Stimulated activated CD4-positive, alpha-beta T cell treated with anti-CD3 and anti-CD28 coated beads, TNF-alpha, amount 100 ng/mL, for 24 hours (primary cell): ENCODE results near the gene UBASH3B.

ENCODE experiments used
- DNase-seq, 3 experiments: peaks; one replicate each; pipeline ENCODE4 v3.0.0-alpha.2; 2020; ENCODE audit warnings: low read depth in 3 of 3

UBASH3B gene

DNA sequence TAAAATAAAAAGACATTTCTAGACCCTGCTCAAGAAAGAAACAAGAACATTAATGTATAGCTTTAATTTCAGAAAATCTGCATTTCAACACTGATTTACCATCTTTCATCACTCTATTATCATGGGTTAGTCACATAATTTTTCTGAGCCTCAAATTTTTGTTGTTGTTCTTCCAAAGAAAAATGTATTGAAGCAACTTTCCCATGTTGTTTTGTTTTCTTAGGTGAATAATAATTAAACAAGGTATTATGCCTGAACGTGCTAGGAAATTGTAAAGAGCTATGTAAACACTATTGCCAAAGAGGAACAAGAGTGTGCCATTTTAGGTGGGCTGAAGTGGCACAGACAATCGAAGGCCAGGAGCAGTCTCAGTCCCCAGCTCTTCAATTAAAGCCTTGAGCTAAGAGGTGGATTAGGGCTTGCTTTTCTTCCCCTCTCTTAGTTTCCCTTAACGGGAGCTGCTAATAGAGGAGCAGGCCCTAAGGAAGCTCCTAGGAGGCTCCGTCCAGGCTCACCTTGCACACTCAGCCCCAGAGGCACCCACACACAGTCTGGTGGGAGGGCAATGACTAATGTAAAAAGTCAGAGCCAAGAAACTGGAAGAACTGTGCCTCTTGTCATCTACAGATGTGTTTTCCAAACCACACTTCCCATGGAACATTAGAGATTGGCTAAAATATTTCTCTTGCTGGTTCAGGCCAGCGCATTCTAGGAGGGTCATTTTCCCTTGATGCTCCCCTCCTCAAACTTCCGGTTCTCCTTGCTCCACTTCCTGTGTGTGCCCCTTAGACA is 8.8 kb upstream of the UBASH3B start:
- DNase-seq, result no peak

DNA sequence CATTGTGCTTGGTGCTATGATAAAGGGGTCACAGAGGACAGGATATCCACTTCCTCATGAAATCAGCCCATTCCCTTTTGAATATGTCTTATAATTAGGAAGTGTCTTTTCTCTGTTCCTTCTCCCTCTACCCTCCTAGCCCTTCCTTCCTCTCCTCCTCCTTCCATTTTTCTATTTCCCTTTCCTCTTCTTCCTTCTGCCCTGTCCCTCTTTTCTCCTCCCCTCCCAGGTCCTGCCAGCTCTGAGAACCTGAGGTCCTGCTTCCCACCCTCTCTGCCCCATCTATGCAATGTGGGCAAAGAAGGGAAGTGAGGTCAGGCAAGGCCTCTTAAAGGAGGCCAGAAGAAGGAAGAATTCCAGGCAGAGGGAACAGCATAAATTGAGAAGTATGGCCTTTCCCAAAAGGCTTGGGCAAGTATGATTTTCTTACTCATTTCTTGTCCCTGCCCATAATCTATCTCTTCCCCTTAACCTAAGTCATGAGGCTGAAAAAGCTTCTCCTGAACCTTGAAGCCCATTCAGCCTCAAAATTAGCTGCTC is 7.7 kb upstream of the UBASH3B start:
- no peak for DNase-seq

DNA sequence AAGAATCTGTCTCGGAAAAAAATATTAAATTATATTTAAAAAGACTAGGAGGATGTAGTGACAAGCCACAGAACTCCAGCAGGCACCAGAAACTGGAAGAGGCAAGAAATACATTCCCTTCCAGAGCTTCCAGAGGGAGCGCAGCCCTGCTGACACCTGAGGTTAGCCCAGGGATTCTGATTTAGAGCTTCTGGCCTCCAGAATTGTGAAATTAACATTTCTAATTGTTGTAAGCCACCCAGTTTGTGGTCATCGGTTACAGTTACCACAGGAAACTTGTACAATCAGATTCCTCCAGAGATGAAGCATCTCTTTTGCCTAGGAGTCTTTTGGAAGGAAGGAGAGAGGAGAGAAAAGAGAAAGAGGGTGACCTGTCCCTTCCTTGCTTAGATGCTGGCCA is 6.4 kb upstream of the UBASH3B start:
- no peak for DNase-seq

DNA sequence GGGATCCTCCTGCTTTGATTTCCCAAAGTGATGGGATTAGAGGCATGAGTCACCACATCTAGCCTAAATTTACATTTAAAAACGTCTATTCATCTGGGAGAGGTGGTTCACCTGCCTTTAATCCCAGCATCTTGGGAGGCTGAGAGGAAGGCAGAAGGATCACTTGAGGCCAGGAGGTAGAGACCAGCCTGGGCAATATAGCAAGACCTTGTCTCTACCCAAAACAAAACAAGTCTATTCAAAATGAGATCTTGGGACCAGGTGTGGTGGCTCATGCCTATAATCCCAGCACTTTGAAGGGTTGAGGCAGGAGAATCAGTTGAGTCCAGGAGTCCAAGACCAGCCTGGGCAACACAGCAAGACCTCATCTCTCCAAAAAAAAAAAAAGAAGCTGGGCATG is 4.9 kb upstream of the UBASH3B start:
- DNase-seq, result no peak

DNA sequence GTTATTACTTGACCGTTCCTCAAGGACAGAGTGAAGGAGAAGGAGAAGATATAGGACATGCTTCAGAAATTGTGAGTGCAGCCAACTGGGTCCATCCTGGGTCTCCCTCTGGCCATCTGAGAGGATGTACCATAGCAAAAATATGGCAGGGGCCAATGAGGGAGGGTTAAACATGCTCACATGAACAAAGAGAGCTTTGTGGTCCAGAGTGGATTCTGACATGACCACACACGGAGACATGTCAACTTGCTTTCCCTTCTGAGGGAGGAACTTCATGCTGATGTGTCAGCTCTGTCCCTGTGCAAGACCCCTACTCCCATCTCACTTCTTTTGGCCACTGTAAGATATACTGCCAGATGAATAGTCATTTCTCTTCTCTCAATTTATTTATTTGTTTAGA is 3.0 kb upstream of the UBASH3B start:
- DNase-seq, result no peak

DNA sequence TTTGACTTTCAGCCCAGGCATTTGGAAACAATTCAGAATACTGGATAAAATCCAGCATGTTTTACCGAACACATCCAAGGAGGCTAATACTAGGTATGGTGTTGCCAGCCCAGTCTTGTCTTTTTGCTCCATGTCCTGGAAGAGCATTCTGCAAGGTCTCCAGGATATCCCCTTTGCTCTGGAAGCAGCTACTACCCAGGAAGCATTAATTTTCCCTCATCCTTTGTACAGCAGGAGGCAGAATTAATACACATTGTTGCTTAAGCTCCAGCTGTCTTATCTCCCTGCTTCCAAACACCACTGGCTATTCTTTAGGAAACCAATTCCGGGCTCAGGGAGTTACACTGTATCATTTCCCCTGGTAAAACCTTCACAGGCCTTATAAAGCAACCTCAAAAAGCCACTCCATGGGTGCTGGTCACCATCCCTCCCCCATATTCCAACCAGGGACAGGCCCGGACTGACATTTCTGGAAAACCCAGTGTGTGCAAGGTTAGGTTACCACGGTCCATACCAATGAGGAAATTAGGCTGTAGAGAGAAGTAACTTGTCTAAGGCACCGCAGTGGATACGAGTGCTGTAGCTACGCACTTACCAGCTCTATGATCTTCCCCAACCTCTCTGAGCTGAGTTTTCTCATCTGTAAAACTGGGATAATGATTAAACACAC is 1.5 kb upstream of the UBASH3B start:
- DNase-seq, result no peak

DNA sequence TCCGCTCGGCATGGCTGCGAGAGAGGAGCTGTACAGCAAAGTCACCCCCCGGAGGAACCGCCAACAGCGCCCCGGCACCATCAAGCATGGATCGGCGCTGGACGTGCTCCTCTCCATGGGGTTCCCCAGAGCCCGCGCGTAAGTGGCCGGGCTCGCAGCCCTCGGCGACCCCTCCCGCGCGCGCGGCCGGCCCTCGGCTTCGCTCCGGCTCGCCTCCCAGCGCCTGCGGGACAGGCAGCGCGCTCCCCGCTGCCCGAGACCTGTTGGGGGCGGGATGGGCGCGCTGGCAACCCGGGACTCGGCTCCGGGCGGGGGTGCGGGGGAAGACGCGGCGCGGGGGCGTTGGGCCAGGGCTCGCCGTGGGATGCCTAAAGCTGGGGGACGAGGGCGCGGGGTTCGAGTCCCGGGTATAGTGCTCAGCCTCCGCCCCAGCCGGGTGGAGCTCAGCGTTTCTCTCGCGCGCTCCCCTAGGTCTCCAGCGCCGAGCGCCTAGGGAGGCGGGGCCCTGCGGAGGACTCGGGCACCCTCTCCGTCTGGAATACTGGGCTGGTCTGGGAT is 630 bp downstream of the UBASH3B start:
- peak in 2 of 3 experiments; percentile 35 to 54 for DNase-seq

DNA sequence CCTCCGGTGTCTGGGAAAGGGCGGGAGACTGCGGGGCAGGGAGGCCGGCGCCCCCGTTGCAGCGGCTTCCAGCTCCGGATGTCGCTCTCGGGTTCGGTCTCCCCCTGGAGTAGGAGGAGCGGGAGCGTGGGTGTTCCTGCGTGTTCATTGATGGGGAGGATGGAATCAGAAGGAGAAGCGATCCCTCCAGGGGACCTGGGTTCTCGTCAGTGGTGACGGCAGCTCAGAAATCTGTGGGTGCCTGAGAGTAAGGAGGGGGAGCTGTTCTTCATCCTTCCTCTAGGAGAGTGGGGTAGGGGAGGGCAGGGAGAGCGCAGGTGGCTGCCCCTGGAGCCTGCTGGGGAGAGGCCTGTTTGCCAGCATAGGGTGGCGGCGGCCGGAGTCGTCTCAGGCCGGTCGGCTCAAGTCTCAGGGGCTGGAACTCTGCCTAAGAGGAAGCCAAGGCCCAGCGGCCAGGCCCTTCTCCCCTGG is 1.1 kb downstream of the UBASH3B start:
- peak in 1 of 3 experiments; percentile 47 for DNase-seq

DNA sequence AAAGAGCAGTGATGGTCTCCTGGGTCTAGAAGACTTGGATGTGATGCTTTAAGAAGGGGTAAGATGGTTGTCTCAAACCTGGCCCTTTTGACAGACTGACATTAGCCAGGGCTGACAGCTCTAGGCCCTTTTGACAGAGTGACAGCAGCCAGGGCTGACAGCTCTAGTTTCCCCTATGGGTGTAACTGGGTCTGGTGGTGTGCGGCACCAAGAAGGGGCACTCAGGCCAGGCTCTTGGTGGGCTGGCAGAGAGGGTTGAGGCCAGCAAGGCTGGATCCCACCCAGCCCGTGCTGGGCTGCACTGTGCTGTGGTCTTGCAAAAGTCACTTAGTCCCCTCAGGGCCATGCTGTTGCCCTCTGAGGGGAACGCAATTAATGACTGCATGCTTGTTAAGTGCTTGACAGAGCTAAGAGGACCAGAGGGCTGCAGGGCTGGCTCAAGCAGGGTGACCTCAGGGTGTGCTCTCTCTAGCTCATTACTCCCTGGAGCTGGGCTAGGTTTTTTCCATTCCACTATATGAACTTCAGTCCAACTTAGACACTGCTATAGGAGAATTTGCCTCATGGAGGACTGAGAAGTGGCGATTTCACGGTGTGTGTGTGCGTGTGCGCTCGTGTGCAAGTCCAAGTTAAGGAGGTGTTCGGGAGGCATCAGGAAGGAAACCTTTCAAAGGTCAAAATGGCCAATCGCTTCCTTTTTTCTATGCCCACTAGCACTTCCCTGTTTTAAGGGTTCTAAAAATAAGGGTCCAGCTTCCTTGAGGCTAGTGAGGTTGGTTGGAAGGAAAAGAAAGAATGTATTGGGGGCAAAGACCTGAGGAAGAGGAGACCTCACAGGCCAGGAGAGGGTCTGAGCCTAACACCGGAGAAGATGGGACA is 4.4 kb downstream of the UBASH3B start:
- no peak for DNase-seq

DNA sequence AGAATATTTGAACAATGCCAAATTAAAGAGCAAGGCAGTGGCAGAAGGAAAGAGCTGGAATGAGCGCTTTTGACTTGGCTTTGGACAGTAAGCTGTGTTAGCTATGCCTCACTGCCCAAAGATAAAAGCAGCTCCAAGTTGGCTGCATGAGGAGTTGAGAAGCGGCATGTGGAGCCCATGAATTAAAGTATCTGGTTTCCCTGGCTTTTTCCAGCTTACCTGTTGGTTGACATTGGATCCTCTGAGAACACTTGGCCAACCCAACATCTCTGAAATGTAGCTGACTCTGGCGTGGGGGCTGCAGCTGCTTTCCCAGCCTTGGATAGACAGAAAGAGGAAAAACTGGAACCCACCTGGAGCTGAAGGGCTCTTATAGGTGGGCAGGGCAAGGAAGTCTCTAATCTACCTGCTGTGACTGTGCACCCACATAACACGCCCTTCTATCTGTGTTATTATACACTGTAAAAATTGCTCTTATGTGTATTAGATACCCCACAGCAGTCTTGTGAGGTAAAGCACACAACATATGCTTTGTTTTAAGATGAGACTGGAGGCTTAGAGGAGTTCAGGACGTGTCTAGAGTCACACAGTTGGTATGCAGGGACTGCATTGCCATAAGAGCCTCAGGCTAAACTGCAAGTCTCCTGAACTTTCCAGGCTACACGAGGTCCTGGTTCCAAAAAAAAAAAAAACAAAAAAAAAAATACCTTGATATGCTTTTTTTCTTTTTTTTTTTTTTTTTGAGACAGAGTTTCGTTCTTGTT is 5.8 kb downstream of the UBASH3B start:
- DNase-seq, result no peak

DNA sequence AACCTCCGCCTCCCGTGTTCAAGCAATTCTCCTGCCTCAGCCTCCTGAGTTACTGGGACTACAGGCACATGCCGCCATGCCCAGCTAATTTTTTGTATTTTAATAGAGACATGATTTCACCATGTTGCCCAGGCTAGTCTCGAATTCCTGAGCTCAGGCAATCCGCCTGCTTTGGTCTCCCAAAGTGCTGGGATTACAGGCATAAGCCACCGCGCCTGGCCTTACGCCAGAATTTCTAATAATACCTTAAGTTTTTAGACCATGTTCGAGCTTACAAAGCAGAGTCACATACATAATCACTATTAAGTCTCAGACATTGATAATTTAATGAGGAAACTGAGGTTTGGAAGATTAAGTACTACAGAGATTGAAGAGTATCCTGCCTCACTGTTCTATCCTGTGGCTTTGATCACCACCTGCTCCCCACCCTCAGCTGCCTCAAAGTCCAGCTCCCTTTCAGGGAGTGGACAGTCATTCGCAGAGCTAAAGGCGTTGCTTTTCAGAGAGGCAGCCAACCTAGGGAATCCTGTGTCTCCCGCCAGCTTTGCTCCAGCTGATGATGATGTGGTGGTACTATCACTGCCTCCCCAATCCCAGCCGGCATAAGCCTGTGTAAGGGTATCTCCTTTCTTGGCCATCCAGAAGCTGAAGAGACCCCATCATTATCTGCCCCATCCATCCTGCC is 7.7 kb downstream of the UBASH3B start:
- no peak for DNase-seq

DNA sequence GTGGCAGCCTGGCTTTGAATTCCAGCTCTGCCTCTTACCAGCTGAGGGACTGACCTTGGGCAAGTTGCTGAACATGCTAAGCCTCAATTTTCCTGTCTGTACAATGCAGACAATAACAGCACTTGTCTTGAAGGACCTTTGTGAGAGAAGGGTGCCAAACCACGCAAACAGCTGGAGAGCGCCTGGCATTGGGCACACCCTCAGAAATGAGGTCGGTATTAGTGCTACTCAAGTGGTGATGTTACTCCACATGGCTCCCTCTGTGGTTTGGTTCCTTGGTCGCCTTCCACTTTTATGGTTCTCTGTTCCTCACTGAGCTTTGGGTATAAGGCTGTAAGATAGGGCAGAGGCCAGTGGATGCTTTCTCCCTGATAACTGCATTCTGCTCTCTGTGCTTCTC is 8.2 kb downstream of the UBASH3B start:
- DNase-seq, result no peak

DNA sequence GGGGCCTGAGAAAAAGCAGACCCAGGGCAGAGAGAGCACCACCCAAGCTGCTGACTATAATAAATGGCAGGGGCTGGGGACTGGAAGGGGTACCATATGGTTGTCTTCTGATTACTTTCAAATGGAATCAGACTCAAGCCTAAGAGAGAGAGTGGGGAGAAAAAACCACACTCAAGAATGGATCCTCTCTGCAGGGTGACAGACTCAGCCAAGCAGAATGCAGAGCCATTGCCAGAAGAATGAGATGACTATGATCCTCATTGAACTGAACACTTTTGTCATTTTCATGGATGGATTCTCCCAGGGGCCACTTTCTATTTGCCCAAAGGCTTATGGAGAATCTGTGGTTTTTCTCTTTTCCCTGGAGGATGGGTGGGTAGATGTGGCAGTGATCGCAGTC is 8.7 kb downstream of the UBASH3B start:
- DNase-seq, result no peak

DNA sequence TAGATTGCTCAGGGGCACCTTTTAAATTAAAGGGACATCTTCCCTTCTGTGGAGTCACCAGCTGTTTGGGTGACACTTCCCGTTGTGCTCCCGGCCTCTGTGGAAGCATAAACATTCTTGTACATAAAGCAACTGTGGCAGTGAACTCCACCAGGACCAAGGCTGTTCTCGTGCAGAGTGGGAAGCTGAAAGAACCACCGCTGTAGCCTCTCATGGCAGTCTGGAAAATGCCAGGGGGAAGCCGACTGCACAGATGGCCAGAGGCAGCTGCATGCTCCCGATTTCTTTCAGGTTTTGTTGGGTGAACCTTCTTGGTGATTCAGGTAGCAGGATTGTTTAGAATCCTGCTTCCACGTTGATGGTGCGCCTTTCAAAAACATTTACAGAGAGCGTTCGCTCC is 10.3 kb downstream of the UBASH3B start:
- no peak for DNase-seq

DNA sequence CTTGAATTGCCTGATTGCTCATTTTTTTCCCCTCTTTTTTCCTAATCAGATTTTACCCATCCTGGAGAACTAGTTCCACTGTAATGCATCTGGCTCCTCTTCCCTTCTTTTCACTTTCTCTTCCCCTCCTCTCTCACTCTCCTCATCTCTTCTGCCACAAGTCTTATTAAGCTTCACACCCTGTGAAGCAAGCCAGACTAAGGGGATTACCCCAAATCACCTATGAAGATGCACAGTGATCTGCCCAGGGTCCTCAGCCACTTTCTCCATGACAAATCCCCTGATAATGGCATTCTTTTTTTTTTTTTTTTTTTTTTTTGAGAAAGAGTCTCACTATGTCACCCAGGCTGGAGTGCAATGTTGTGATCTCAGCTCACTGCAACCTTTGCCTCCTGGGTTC is 11.2 kb downstream of the UBASH3B start:
- no peak for DNase-seq

DNA sequence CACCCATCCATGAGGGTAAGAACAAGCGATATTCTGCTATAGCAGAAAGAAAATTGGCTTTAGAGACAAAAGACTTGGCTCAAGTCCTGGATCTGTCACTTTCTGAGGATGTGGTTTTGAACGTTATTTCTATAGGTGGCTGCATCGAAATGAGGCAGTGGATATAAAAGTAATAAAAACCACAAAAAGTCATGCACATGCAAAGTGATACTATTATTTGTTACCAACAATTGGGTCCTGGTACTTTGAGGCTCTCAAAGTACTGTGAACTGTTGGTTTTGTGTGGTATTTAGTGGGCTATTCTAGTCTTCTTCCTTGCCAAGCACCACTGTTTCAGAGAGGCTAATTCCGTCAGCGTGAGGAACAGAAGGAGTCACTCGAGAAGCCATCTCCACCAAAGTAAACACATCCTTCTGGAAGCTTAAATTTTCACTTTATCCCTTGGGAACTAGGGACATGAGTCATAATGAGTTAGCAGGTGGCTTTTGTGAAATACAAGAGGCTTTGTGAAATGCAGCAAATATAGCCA is 13.1 kb downstream of the UBASH3B start:
- DNase-seq, result no peak

DNA sequence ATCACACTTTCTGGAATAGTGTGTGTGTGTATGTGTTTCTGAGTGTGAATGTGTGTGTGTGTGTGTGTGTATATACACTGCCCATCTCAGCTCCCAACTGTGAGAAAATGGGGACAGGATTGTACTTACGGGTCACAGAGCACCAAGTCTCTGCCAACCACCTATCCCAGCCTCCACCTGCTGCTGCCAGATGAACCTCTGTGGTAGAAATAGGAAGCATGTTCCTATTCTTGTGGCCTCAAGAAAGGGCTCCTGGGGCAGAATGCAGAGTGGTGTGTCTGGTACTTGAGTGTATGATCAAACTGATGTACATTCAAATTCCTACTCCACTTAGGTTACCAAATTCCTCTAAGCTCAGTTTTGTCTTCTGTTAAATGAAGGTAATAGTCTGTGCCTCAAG is 14.6 kb downstream of the UBASH3B start:
- no peak for DNase-seq

DNA sequence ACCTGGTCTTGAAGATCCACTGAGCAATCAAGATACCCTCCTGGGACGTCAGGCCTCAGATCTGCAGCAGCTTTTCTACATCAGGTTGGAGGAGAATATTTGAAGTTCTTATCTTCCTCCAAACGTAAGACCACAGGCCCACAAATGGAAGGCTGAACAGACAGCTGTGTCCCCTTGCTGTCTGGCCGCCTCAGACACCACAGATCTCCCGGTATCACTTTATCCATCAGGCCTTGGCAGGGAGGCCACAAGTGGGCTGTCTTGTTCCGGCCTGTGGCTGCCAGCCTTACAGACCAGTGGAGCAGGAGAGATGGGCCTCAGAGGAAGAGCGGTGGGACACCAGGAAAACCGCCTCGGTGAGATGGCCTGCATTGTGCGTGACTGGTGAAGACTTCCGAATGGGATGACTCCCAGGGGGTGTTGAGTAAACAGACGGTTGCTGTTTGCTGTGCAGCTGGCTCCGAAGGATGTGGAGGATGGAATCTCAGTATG is 15.9 kb downstream of the UBASH3B start:
- no peak for DNase-seq

DNA sequence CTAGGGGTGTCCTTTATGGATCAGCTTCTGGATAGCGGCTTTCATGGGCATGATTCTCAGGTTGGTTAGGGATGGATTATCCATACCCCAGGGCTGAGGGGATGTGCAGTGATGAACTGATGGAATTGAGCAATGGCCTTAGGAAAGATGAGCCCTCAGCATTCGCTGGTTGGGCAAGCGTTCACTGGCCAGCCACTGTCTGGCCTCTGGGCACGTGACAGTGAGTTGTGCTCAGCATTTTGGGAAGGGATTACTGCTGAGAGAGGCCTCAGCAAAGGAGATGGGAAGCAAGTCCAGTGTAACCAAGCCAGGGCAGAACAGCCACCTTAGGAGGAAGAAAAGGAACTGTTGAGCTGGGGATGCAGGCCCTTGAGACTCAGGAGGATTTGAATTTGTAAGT is 17.4 kb downstream of the UBASH3B start:
- DNase-seq, result no peak

DNA sequence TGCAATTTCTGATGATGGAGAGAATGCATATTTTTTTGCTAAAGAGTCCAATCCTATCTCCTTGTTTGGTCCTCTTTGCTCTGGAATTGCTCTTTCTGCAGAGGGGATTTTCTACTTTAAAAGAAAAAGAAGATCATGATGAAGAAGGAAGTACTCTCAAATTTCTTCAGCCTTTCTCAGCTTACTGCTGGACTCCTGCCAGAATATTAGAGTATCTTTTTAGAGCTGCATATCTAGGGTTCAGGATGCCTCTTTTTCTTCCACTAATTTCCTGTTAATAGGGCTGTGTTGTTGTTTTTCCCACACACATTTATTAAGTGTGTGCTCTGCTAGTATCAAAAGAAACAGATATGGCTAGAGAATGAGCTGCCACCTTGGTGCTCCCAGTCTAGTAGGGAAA is 18.2 kb downstream of the UBASH3B start:
- no peak for DNase-seq
